ENCODE measurements around the gene LAX1.

The LAX1 gene

GRCh38 chr1:203807196-203807595 is 42.2 kb downstream of the LAX1 start:
- H4K91ac ChIP-seq (ENCODE audit: low read depth, low read length, poor library complexity), result no peak overlapping the region
- H3K14ac ChIP-seq (ENCODE audit: low read length), result no peak overlapping the region
- H3K23ac ChIP-seq (ENCODE audit: low read depth, low read length, poor library complexity), result no peak overlapping the region
- no peak overlapping the region for H3K4ac ChIP-seq (ENCODE audit: low read length)
- no peak overlapping the region for H3K4me3 ChIP-seq (ENCODE audit: low read length in 2 of 2)
- peaks cover 6% of the 10 kb centered on the region for H3K79me1 ChIP-seq (ENCODE audit: low read depth, low read length)
- H2BK15ac ChIP-seq (ENCODE audit: low read length), result no peak overlapping the region
- WGBS, 2 donors (ENCODE audit: extremely low coverage in 2 of 2, insufficient read length in 2 of 2, insufficient replicate concordance in 1 of 2), result no CpG with 5 or more reads among the region's 2 CpGs
- H3K27me3 ChIP-seq (ENCODE audit: control insufficient read depth in 3 of 3, insufficient read depth in 3 of 3, low read depth in 1 of 3, low read length in 3 of 3), result no peaks in the 10 kb centered on the region
- no peak overlapping the region for H3K4me2 ChIP-seq (ENCODE audit: insufficient read depth, low read length, poor library complexity, severe bottlenecking)
- H2AK5ac ChIP-seq (ENCODE audit: low read depth, low read length), result no peak overlapping the region
- peaks cover 8 to 91% of the 10 kb centered on the region in 2 donors for H3K36me3 ChIP-seq (replicated peaks in 1 of 2; ENCODE audit: control insufficient read depth in 2 of 2, insufficient read depth in 2 of 2, low read length in 2 of 2)
- DNase-seq (ENCODE audit: low spot score), result no peak
- no peak overlapping the region for H3K27ac ChIP-seq (replicated peaks; ENCODE audit: low read length)
- peaks cover 0 to 12% of the 10 kb centered on the region in 2 donors for H3K9me3 ChIP-seq (replicated peaks in 1 of 2; ENCODE audit: control insufficient read depth in 2 of 2, insufficient read depth in 1 of 2, low read depth in 1 of 2, low read length in 2 of 2)
- no peaks in the 10 kb centered on the region for H3K4me1 ChIP-seq (ENCODE audit: control insufficient read depth in 2 of 2, insufficient read depth in 1 of 2, low read depth in 1 of 2, low read length in 2 of 2)
- no peak overlapping the region for H2BK12ac ChIP-seq (ENCODE audit: low read length)
- no peak overlapping the region for H2BK120ac ChIP-seq (ENCODE audit: low read depth, low read length)
- H4K8ac ChIP-seq (ENCODE audit: low read depth, low read length), result no peak overlapping the region
- no peak overlapping the region for H2BK5ac ChIP-seq (ENCODE audit: low read length)
- no peak overlapping the region for H2AFZ ChIP-seq (ENCODE audit: low read length)
- no peak overlapping the region for H3K18ac ChIP-seq (ENCODE audit: low read length)
- no peak overlapping the region for H3K9ac ChIP-seq (ENCODE audit: low read depth, low read length, poor library complexity)

DNA sequence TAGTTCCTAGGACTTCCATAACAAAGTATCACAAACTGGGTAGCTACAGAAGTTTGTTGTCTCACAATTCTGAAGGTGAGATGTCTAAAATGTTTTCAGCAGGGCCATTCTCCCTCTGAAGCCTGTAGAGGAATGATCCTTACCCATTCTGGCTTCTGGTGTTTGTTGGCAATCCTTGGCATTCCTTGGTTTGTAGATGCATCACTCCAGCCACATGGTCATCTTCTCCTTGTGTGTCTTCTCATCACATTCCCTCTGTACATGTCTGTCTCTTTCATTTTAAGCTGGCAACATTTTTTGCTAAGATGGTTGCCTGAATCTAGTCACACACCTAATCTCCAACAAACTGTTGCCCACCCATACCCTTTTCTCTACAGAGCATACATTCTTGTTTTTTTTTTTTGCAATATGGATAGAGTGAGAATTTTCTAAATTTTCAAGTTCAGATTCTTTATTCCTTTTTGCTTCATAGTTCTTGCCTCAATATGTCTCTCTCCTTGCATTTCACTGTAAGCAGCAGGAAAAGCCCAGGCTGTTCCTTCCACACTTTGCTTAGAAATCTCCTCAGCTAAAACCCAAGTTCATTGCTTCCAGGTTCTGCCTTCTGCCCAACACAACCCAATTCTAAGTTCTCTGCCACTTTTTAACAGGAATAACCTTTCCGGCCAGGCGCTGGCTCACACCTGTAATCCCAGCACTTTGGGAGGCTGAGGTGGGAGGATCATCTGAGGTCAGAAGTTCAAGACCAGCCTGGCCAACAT is 48.8 kb downstream of the LAX1 start:
- Histone ChIP-seq H3K4me3 (ENCODE audit: low read length in 2 of 2) (no peak overlapping the region), H3K27me3 (ENCODE audit: control insufficient read depth in 3 of 3, insufficient read depth in 3 of 3, low read depth in 1 of 3, low read length in 3 of 3) (no peaks in the 10 kb centered on the region), H3K4me2 (ENCODE audit: insufficient read depth, low read length, poor library complexity, severe bottlenecking) (no peak overlapping the region), H3K9ac (ENCODE audit: low read depth, low read length, poor library complexity) (no peak overlapping the region), H4K8ac (ENCODE audit: low read depth, low read length) (no peak overlapping the region), H2AFZ (ENCODE audit: low read length) (no peak overlapping the region), H3K79me1 (ENCODE audit: low read depth, low read length) (no peaks in the 10 kb centered on the region), H2BK5ac (ENCODE audit: low read length) (no peak overlapping the region), H3K14ac (ENCODE audit: low read length) (no peak overlapping the region), H3K4me1 (ENCODE audit: control insufficient read depth in 2 of 2, insufficient read depth in 1 of 2, low read depth in 1 of 2, low read length in 2 of 2) (no peaks in the 10 kb centered on the region), H3K23ac (ENCODE audit: low read depth, low read length, poor library complexity) (no peak overlapping the region), H3K36me3 (replicated peaks in 1 of 2; ENCODE audit: control insufficient read depth in 2 of 2, insufficient read depth in 2 of 2, low read length in 2 of 2) (peaks cover 8 to 92% of the 10 kb centered on the region in 2 donors), H3K27ac (replicated peaks; ENCODE audit: low read length) (no peak overlapping the region), H2BK12ac (ENCODE audit: low read length) (no peak overlapping the region), H3K4ac (ENCODE audit: low read length) (no peak overlapping the region), H4K91ac (ENCODE audit: low read depth, low read length, poor library complexity) (no peak overlapping the region), H3K9me3 (replicated peaks in 1 of 2; ENCODE audit: control insufficient read depth in 2 of 2, insufficient read depth in 1 of 2, low read depth in 1 of 2, low read length in 2 of 2) (no peaks in the 10 kb centered on the region), H2BK15ac (ENCODE audit: low read length) (no peak overlapping the region), H2AK5ac (ENCODE audit: low read depth, low read length) (no peak overlapping the region), H3K18ac (ENCODE audit: low read length) (no peak overlapping the region), H2BK120ac (ENCODE audit: low read depth, low read length) (no peak overlapping the region)
- no peak for DNase-seq (ENCODE audit: low spot score)
- no CpG with 5 or more reads among the region's 2 CpGs for WGBS, 2 donors (ENCODE audit: extremely low coverage in 2 of 2, insufficient read length in 2 of 2, insufficient replicate concordance in 1 of 2)

GRCh38 chr1:203818399-203818798 is 53.4 kb downstream of the LAX1 start:
- WGBS, 2 donors (ENCODE audit: extremely low coverage in 2 of 2, insufficient read length in 2 of 2, insufficient replicate concordance in 1 of 2), result no CpG with 5 or more reads among the region's 6 CpGs
- Histone ChIP-seq H4K8ac (ENCODE audit: low read depth, low read length) (no peak overlapping the region), H3K4me1 (ENCODE audit: control insufficient read depth in 2 of 2, insufficient read depth in 1 of 2, low read depth in 1 of 2, low read length in 2 of 2) (no peaks in the 10 kb centered on the region), H3K18ac (ENCODE audit: low read length) (no peak overlapping the region), H2BK5ac (ENCODE audit: low read length) (no peak overlapping the region), H4K91ac (ENCODE audit: low read depth, low read length, poor library complexity) (no peak overlapping the region), H2BK15ac (ENCODE audit: low read length) (no peak overlapping the region), H3K4me2 (ENCODE audit: insufficient read depth, low read length, poor library complexity, severe bottlenecking) (no peak overlapping the region), H2AK5ac (ENCODE audit: low read depth, low read length) (no peak overlapping the region), H2BK120ac (ENCODE audit: low read depth, low read length) (no peak overlapping the region), H2AFZ (ENCODE audit: low read length) (no peak overlapping the region), H3K4me3 (ENCODE audit: low read length in 2 of 2) (no peak overlapping the region), H2BK12ac (ENCODE audit: low read length) (no peak overlapping the region), H3K14ac (ENCODE audit: low read length) (no peak overlapping the region), H3K27ac (replicated peaks; ENCODE audit: low read length) (no peak overlapping the region), H3K9ac (ENCODE audit: low read depth, low read length, poor library complexity) (no peak overlapping the region), H3K9me3 (replicated peaks in 1 of 2; ENCODE audit: control insufficient read depth in 2 of 2, insufficient read depth in 1 of 2, low read depth in 1 of 2, low read length in 2 of 2) (peaks cover 0 to 3% of the 10 kb centered on the region in 2 donors), H3K79me1 (ENCODE audit: low read depth, low read length) (peaks cover 5% of the 10 kb centered on the region), H3K36me3 (replicated peaks in 1 of 2; ENCODE audit: control insufficient read depth in 2 of 2, insufficient read depth in 2 of 2, low read length in 2 of 2) (peaks cover 28 to 97% of the 10 kb centered on the region in 2 donors), H3K4ac (ENCODE audit: low read length) (no peak overlapping the region), H3K27me3 (ENCODE audit: control insufficient read depth in 3 of 3, insufficient read depth in 3 of 3, low read depth in 1 of 3, low read length in 3 of 3) (no peaks in the 10 kb centered on the region), H3K23ac (ENCODE audit: low read depth, low read length, poor library complexity) (no peak overlapping the region)
- DNase-seq (ENCODE audit: low spot score), result no peak

- peaks cover 27 to 94% of the 10 kb centered on the region in 2 donors for H3K36me3 ChIP-seq (replicated peaks in 1 of 2; ENCODE audit: control insufficient read depth in 2 of 2, insufficient read depth in 2 of 2, low read length in 2 of 2)
- H3K4me2 ChIP-seq (ENCODE audit: insufficient read depth, low read length, poor library complexity, severe bottlenecking), result no peak overlapping the region
- H2BK12ac ChIP-seq (ENCODE audit: low read length), result no peak overlapping the region
- no peak overlapping the region for H3K14ac ChIP-seq (ENCODE audit: low read length)
- H3K79me1 ChIP-seq (ENCODE audit: low read depth, low read length), result peaks cover 8% of the 10 kb centered on the region
- H3K18ac ChIP-seq (ENCODE audit: low read length), result no peak overlapping the region
- H4K91ac ChIP-seq (ENCODE audit: low read depth, low read length, poor library complexity), result no peak overlapping the region
- H2AK5ac ChIP-seq (ENCODE audit: low read depth, low read length), result no peak overlapping the region
- no peaks in the 10 kb centered on the region for H3K27me3 ChIP-seq (ENCODE audit: control insufficient read depth in 3 of 3, insufficient read depth in 3 of 3, low read depth in 1 of 3, low read length in 3 of 3)
- H2AFZ ChIP-seq (ENCODE audit: low read length), result no peak overlapping the region
- no peak overlapping the region for H3K27ac ChIP-seq (replicated peaks; ENCODE audit: low read length)
- no peaks in the 10 kb centered on the region for H3K4me1 ChIP-seq (ENCODE audit: control insufficient read depth in 2 of 2, insufficient read depth in 1 of 2, low read depth in 1 of 2, low read length in 2 of 2)
- no peak overlapping the region for H2BK15ac ChIP-seq (ENCODE audit: low read length)
- DNase-seq (ENCODE audit: low spot score), result no peak
- no peak overlapping the region for H3K4ac ChIP-seq (ENCODE audit: low read length)
- H2BK120ac ChIP-seq (ENCODE audit: low read depth, low read length), result no peak overlapping the region
- H3K4me3 ChIP-seq (ENCODE audit: low read length in 2 of 2), result no peak overlapping the region
- WGBS, 2 donors (ENCODE audit: extremely low coverage in 2 of 2, insufficient read length in 2 of 2, insufficient replicate concordance in 1 of 2), result no CpG with 5 or more reads among the region's 1 CpG
- no peak overlapping the region for H3K9ac ChIP-seq (ENCODE audit: low read depth, low read length, poor library complexity)
- H3K23ac ChIP-seq (ENCODE audit: low read depth, low read length, poor library complexity), result no peak overlapping the region
- peaks cover 0 to 3% of the 10 kb centered on the region in 2 donors for H3K9me3 ChIP-seq (replicated peaks in 1 of 2; ENCODE audit: control insufficient read depth in 2 of 2, insufficient read depth in 1 of 2, low read depth in 1 of 2, low read length in 2 of 2)
- H2BK5ac ChIP-seq (ENCODE audit: low read length), result no peak overlapping the region
- no peak overlapping the region for H4K8ac ChIP-seq (ENCODE audit: low read depth, low read length)
Observed at GRCh38 chr1:203823306-203823705, 58.3 kb downstream of the LAX1 start.

All from neuronal stem cell (in vitro differentiated cells).